GM10248 (cell line): ENCODE measurements around the gene CELF5.
A peak's percentile ranks its signal among the peaks of the same experiment; 100 is the strongest.
"Not testable (repeated sequence)": the region's sequence is repeated elsewhere in the genome, so short reads cannot be mapped to it uniquely, and the experiment has no call there.

Experiments used
- CTCF ChIA-PET: fragments of 300-600 bp; sonication (Branson Sonifier 250); formaldehyde crosslinking; extraction: SDS; loops from one replicate; lab custom pipeline; 2021; ENCODE audit warnings: antibody characterized with exemption; lab: Yijun Ruan, JAX
- POLR2A ChIA-PET: fragments of 350-650 bp; sonication (Branson Sonifier 250); formaldehyde crosslinking; extraction: SDS; loops from one replicate; lab custom pipeline; 2020; ENCODE audit warnings: antibody characterized with exemption; lab: Yijun Ruan, JAX
- DNase-seq: peaks from one replicate; pipeline ENCODE4 v3.0.0; 2012; ENCODE audit errors: extremely low spot score
- CTCF ChIP-seq: IDR thresholded peaks from 2 replicates; pipeline ENCODE4 v1.5.1; 2012; ENCODE audit warnings: mild to moderate bottlenecking, low read depth; ENCODE audit errors: extremely low read depth, missing control alignments, control extremely low read depth

The CELF5 gene

GRCh38 chr19:3285647-3286176 is 61.3 kb downstream of the CELF5 start:
- CTCF ChIA-PET, result interaction anchor here (0.9 to 1.8 kb wide), 4 partner anchors 10 to 143 kb away, joined by 3 to 11 read pairs (median 5); no protein-coding TSS in a partner anchor
- DNase-seq, result peak; percentile 64
- no peak for TF ChIP-seq CTCF
- POLR2A ChIA-PET, result interaction anchor here (1.9 kb wide), 1 partner anchor 10 kb away, joined by 8 read pairs; no protein-coding TSS in a partner anchor

GRCh38 chr19:3287814-3288213 is 63.4 kb downstream of the CELF5 start:
- no peak for DNase-seq
- TF ChIP-seq CTCF, result no peak
- POLR2A ChIA-PET, result no interaction called here
- CTCF ChIA-PET, result interaction anchor here (1.4 kb wide), 1 partner anchor 17 kb away, joined by 5 read pairs; no protein-coding TSS in a partner anchor

GRCh38 chr19:3288437-3288836 is 64.0 kb downstream of the CELF5 start:
- POLR2A ChIA-PET, DNase-seq: not testable (repeated sequence)
- CTCF ChIA-PET, result interaction anchor here (0.6 to 1.4 kb wide), 2 partner anchors 16 to 197 kb away, joined by 3 to 5 read pairs; no protein-coding TSS in a partner anchor

- no peak for TF ChIP-seq CTCF
- DNase-seq, result no peak
- POLR2A ChIA-PET, result no interaction called here
- CTCF ChIA-PET, result interaction anchor here (4.0 kb wide), 1 partner anchor 13 kb away, joined by 22 read pairs; no protein-coding TSS in a partner anchor
These were observed 65.6 kb downstream of the CELF5 start for GRCh38 chr19:3289971-3290569.

GRCh38 chr19:3290858-3291257 is 66.4 kb downstream of the CELF5 start:
- CTCF ChIA-PET, result interaction anchor here (4.0 kb wide), 1 partner anchor 13 kb away, joined by 22 read pairs; no protein-coding TSS in a partner anchor
- DNase-seq, POLR2A ChIA-PET: not testable (repeated sequence)

GRCh38 chr19:3291644-3292043 is 67.2 kb downstream of the CELF5 start:
- no peak for DNase-seq
- CTCF ChIA-PET, result interaction anchor here (4.0 kb wide), 1 partner anchor 12 kb away, joined by 22 read pairs; no protein-coding TSS in a partner anchor
- no peak for TF ChIP-seq CTCF
- POLR2A ChIA-PET, result no interaction called here

GRCh38 chr19:3292958-3293529 is 68.6 kb downstream of the CELF5 start:
- TF ChIP-seq CTCF, result no peak
- DNase-seq, result no peak
- ChIA-PET POLR2A (no interaction called here), CTCF (interaction anchor here (1.7 to 4.0 kb wide), 2 partner anchors 9 to 11 kb away, joined by 4 to 22 read pairs; no protein-coding TSS in a partner anchor)
